Hepatocyte (in vitro differentiated cells): ENCODE results near the gene VAC14. TPM values are rescaled to one million over a fixed set of nuclear protein-coding genes. Genes with fewer than 3 reads are reported as not detected.

Experiments
- DNase-seq: peaks from one replicate; pipeline ENCODE4 v3.0.0-alpha.2; 2016; ENCODE audit warnings: low spot score
- H2AFZ ChIP-seq: fragments of 200-600 bp; sonication (generic); 2 replicates; pipeline ENCODE4 v1.6.0; 2016; ENCODE audit warnings: antibody characterized with exemption, mild to moderate bottlenecking
- H3K27ac ChIP-seq: fragments of 200-600 bp; sonication (generic); 2 replicates; pipeline ENCODE4 v1.5.1; 2016; ENCODE audit warnings: mild to moderate bottlenecking
- H3K27me3 ChIP-seq: fragments of 200-600 bp; sonication (generic); 2 replicates; pipeline ENCODE4 v1.6.1; 2016
- H3K36me3 ChIP-seq: fragments of 200-600 bp; sonication (generic); replicated peaks from 2 replicates; pipeline ENCODE4 v1.5.1; 2016; ENCODE audit warnings: low read depth; ENCODE audit not compliant: insufficient read depth
- H3K4me1 ChIP-seq: fragments of 200-600 bp; sonication (generic); 2 replicates; pipeline ENCODE4 v1.5.1; 2016; ENCODE audit warnings: mild to moderate bottlenecking, moderate library complexity; ENCODE audit not compliant: insufficient read depth
- H3K4me2 ChIP-seq: fragments of 200-600 bp; sonication (generic); 2 replicates; pipeline ENCODE4 v1.6.0; 2016
- H3K4me3 ChIP-seq: fragments of 200-600 bp; sonication (generic); 2 replicates; pipeline ENCODE4 v1.5.1; 2016; ENCODE audit warnings: mild to moderate bottlenecking
- H3K79me2 ChIP-seq: fragments of 200-600 bp; sonication (generic); 2 replicates; pipeline ENCODE4 v1.6.0; 2017; ENCODE audit warnings: mild to moderate bottlenecking
- H3K9me2 ChIP-seq: fragments of 200-600 bp; sonication (generic); replicated peaks from 2 replicates; pipeline ENCODE4 v1.6.0; 2017; ENCODE audit warnings: mild to moderate bottlenecking; ENCODE audit not compliant: insufficient read depth
- H3K9me3 ChIP-seq: fragments of 200-600 bp; sonication (generic); 2 replicates; pipeline ENCODE4 v1.5.1; 2016; ENCODE audit warnings: low read depth, mild to moderate bottlenecking
- H4K20me1 ChIP-seq: fragments of 200-600 bp; sonication (generic); 2 replicates; pipeline ENCODE4 v1.6.0; 2016; ENCODE audit warnings: mild to moderate bottlenecking; ENCODE audit not compliant: insufficient read depth, poor library complexity, severe bottlenecking
- CTCF ChIP-seq: fragments of 200-600 bp; sonication (generic); IDR thresholded peaks from 2 replicates; pipeline ENCODE4 v1.5.1; 2016; ENCODE audit warnings: antibody characterized with exemption, mild to moderate bottlenecking; ENCODE audit not compliant: poor library complexity
- EZH2 ChIP-seq: fragments of 200-600 bp; sonication (generic); IDR thresholded peaks from 2 replicates; pipeline ENCODE4 v1.6.1; 2016; ENCODE audit warnings: antibody characterized with exemption, mild to moderate bottlenecking, borderline replicate concordance
- EZH2phosphoT487 ChIP-seq: fragments of 200-600 bp; sonication (generic); IDR thresholded peaks from one replicate; pipeline ENCODE4 v1.6.1; 2018; ENCODE audit warnings: antibody characterized with exemption, mild to moderate bottlenecking, low read depth, moderate library complexity; ENCODE audit not compliant: unreplicated experiment, severe bottlenecking
- WGBS: methylation state at CpG from one replicate; pipeline ENCODE4 v1.1.6; 2016; ENCODE audit warnings: low lambda C conversion rate; ENCODE audit errors: missing lambda C conversion rate; 5-methylcytosine and 5-hydroxymethylcytosine counted together
- polyA plus RNA-seq: library from polyadenylated mRNA; unstranded; fragments of >200 nt; fragmentation: Nextera tagmentation; extraction: Ambion mirVana; gene quantifications from 2 replicates; pipeline ENCODE4 v1.2.1, GENCODE V29; 2016
- total RNA-seq: library from RNA; depleted of rRNA; stranded (reverse); fragments of >200 nt; gene quantifications from 2 replicates; pipeline ENCODE4 v1.2.3, GENCODE V29; 2014

The VAC14 gene
- total and polyA plus RNA-seq, 2 experiments from 2014 or later: 35.8 to 49.4 TPM

- H3K4me2 ChIP-seq: no peak overlapping the region
- H3K9me3 ChIP-seq: no peaks in the 10 kb centered on the region
- DNase-seq: no peak
- no peak overlapping the region for H3K4me3 ChIP-seq
- H3K4me1 ChIP-seq: peaks cover 10% of the 10 kb centered on the region
- H3K27ac ChIP-seq: no peak overlapping the region
- H3K27me3 ChIP-seq: no peaks in the 10 kb centered on the region
- no peaks in the 10 kb centered on the region for H3K9me2 ChIP-seq
- no peak overlapping the region for H2AFZ ChIP-seq
- WGBS: 96% methylated on average over 12 of the region's 12 CpGs
- peaks cover 35% of the 10 kb centered on the region for H4K20me1 ChIP-seq
- H3K79me2 ChIP-seq: peaks cover 83% of the 10 kb centered on the region
- H3K36me3 ChIP-seq: no peaks in the 10 kb centered on the region
- TF ChIP-seq EZH2: no peak
- no peak for TF ChIP-seq EZH2phosphoT487
- TF ChIP-seq CTCF: no peak
Measured at GRCh38 chr16:70795296-70795912, 5.6 kb downstream of the VAC14 start.

DNA sequence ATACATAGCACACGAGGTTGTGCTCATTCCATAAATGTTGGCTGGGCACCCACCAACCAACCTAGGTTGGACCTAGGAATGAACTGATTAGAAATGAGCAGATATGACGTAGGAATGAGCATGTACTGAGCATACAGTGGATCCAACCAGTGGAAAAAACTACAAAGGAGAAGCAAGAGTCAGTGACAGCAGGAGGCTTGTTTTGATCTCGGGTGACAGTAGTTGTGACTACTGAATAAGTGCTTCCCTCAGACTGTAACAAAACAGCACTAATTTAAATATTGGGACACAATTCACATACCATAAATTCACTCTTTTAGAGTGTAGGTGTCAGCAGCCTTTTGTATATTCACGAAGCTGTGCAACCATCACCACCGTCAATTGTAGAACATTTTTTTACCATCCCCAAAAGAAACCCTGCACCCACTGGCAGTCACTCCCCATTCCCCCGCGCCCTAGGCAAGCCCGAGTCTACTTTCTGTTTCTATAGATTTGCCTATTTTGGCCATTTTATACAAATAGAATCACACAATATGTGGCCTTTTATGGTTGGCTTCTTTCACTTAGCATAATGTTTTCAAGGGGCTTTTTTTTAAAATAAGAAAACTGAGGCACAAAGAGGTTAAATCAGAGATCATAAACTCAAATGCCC lies 7.0 kb downstream of the VAC14 start:
- H3K36me3 ChIP-seq: no peaks in the 10 kb centered on the region
- DNase-seq: no peak
- no peak overlapping the region for H2AFZ ChIP-seq
- no peaks in the 10 kb centered on the region for H3K27me3 ChIP-seq
- H4K20me1 ChIP-seq: peaks cover 36% of the 10 kb centered on the region
- H3K79me2 ChIP-seq: peaks cover 69% of the 10 kb centered on the region
- no peaks in the 10 kb centered on the region for H3K9me3 ChIP-seq
- H3K4me3 ChIP-seq: no peak overlapping the region
- H3K27ac ChIP-seq: no peak overlapping the region
- TF ChIP-seq EZH2phosphoT487 (no peak), EZH2 (no peak), CTCF (no peak)
- H3K9me2 ChIP-seq: no peaks in the 10 kb centered on the region
- no peak overlapping the region for H3K4me2 ChIP-seq
- WGBS: 91% methylated on average over 8 of the region's 8 CpGs
- no peaks in the 10 kb centered on the region for H3K4me1 ChIP-seq

DNA sequence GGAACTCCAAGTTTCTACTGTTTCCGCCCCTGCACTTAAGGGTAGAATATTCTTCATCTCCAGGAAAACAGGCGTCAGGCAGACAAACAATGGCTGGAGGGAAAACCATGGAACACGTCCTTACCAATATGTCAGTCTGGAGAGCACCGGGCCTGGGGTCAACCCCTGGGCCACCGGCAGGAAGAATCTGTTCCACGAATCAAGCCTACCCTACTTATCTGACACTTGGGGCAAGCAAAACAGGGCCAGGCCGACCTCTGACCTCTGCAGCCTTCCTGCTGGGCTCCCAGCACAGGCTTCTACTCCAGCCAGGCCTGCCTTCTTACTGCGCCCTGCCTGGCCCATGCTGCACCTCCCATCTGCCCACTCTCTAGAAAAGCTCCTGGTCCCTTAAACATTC lies 10.1 kb downstream of the VAC14 start:
- no peaks in the 10 kb centered on the region for H3K9me2 ChIP-seq
- no peak overlapping the region for H2AFZ ChIP-seq
- TF ChIP-seq EZH2 (no peak), EZH2phosphoT487 (no peak), CTCF (no peak)
- H3K27me3 ChIP-seq: no peaks in the 10 kb centered on the region
- H3K9me3 ChIP-seq: no peaks in the 10 kb centered on the region
- peaks cover 36% of the 10 kb centered on the region for H4K20me1 ChIP-seq
- 71% methylated on average over 8 of the region's 8 CpGs for WGBS
- no peaks in the 10 kb centered on the region for H3K4me1 ChIP-seq
- no peak overlapping the region for H3K4me2 ChIP-seq
- no peak for DNase-seq
- no peak overlapping the region for H3K4me3 ChIP-seq
- H3K27ac ChIP-seq: no peak overlapping the region
- peaks cover 37% of the 10 kb centered on the region for H3K79me2 ChIP-seq
- no peaks in the 10 kb centered on the region for H3K36me3 ChIP-seq
